HEK293 (cell line): ENCODE results near the gene SLA2.
A peak's percentile ranks its signal among the peaks of the same experiment; 100 is the strongest.

ENCODE experiments used
- KLF10 ChIP-seq: fragments of 450-650 bp; IDR thresholded peaks from 2 replicates; pipeline ENCODE4 v1.5.1; 2018; ENCODE audit warnings: missing biosample characterization, mild to moderate bottlenecking, missing genetic modification characterization
- KLF8 ChIP-seq: fragments of 450-650 bp; formaldehyde crosslinking; IDR thresholded peaks from 2 replicates; pipeline ENCODE4 v1.5.1; 2016; ENCODE audit warnings: missing biosample characterization, missing genetic modification characterization
- PBX3 ChIP-seq: sonication (generic); formaldehyde crosslinking; IDR thresholded peaks from 2 replicates; pipeline ENCODE4 v1.8.1; 2022; ENCODE audit warnings: mild to moderate bottlenecking, moderate library complexity, missing genetic modification reagents
- PRDM10 ChIP-seq: fragments of 450-650 bp; formaldehyde crosslinking; IDR thresholded peaks from 2 replicates; pipeline ENCODE4 v1.5.1; 2016; ENCODE audit warnings: missing biosample characterization, missing genetic modification characterization
- RBAK ChIP-seq: fragments of 450-650 bp; formaldehyde crosslinking; IDR thresholded peaks from 2 replicates; pipeline ENCODE4 v1.5.1; 2016; ENCODE audit warnings: missing biosample characterization, missing genetic modification characterization
- SP3 ChIP-seq: fragments of 450-650 bp; formaldehyde crosslinking; IDR thresholded peaks from 2 replicates; pipeline ENCODE4 v1.5.1; 2016; ENCODE audit warnings: missing biosample characterization, missing genetic modification characterization
- ZBTB11 ChIP-seq: fragments of 450-650 bp; formaldehyde crosslinking; conservative IDR thresholded peaks from 2 replicates; pipeline ENCODE4 v1.5.1; 2016; ENCODE audit warnings: low read depth, missing biosample characterization, missing genetic modification characterization
- ZFP69B ChIP-seq: fragments of 450-650 bp; formaldehyde crosslinking; IDR thresholded peaks from 2 replicates; pipeline ENCODE4 v1.5.1; 2016; ENCODE audit warnings: missing biosample characterization, missing genetic modification characterization
- ZNF132 ChIP-seq: fragments of 450-650 bp; formaldehyde crosslinking; IDR thresholded peaks from 2 replicates; pipeline ENCODE4 v1.5.1; 2017; ENCODE audit warnings: missing biosample characterization, missing genetic modification characterization, borderline replicate concordance
- ZNF174 ChIP-seq: fragments of 450-650 bp; formaldehyde crosslinking; IDR thresholded peaks from 2 replicates; pipeline ENCODE4 v1.5.0; 2017; ENCODE audit warnings: missing biosample characterization, mild to moderate bottlenecking, missing genetic modification characterization
- ZNF211 ChIP-seq: fragments of 450-650 bp; formaldehyde crosslinking; IDR thresholded peaks from 2 replicates; pipeline ENCODE4 v1.5.1; 2016; ENCODE audit warnings: low read depth, missing biosample characterization, missing genetic modification characterization
- ZNF223 ChIP-seq: fragments of 450-650 bp; formaldehyde crosslinking; IDR thresholded peaks from 2 replicates; pipeline ENCODE4 v1.5.1; 2016; ENCODE audit warnings: missing biosample characterization, missing genetic modification characterization
- ZNF324 ChIP-seq: fragments of 450-650 bp; formaldehyde crosslinking; IDR thresholded peaks from 2 replicates; pipeline ENCODE4 v1.5.1; 2016; ENCODE audit warnings: missing biosample characterization, missing genetic modification characterization
- ZNF394 ChIP-seq: fragments of 450-650 bp; formaldehyde crosslinking; IDR thresholded peaks from 2 replicates; pipeline ENCODE4 v1.5.1; 2016; ENCODE audit warnings: missing biosample characterization, missing genetic modification characterization, mild to moderate bottlenecking, moderate library complexity, borderline replicate concordance
- ZNF398 ChIP-seq: fragments of 450-650 bp; formaldehyde crosslinking; IDR thresholded peaks from 2 replicates; pipeline ENCODE4 v1.5.1; 2017; ENCODE audit warnings: missing biosample characterization, missing genetic modification characterization
- ZNF561 ChIP-seq: fragments of 450-650 bp; IDR thresholded peaks from 2 replicates; pipeline ENCODE4 v1.5.1; 2018; ENCODE audit warnings: missing biosample characterization, missing genetic modification characterization, borderline replicate concordance
- ZNF600 ChIP-seq: fragments of 450-650 bp; formaldehyde crosslinking; IDR thresholded peaks from 2 replicates; pipeline ENCODE4 v1.5.1; 2016; ENCODE audit warnings: missing biosample characterization, missing genetic modification characterization
- ZNF626 ChIP-seq: fragments of 450-650 bp; sonication (Bioruptor Pico); formaldehyde crosslinking; IDR thresholded peaks from 2 replicates; pipeline ENCODE4 v1.5.1; 2018; ENCODE audit warnings: missing biosample characterization, missing genetic modification characterization, inconsistent platforms
- ZNF692 ChIP-seq: fragments of 450-650 bp; formaldehyde crosslinking; IDR thresholded peaks from 2 replicates; pipeline ENCODE4 v1.5.1; 2016; ENCODE audit warnings: missing biosample characterization, missing genetic modification characterization
- ZNF830 ChIP-seq: fragments of 450-650 bp; IDR thresholded peaks from 2 replicates; pipeline ENCODE4 v1.5.0; 2018; ENCODE audit warnings: missing biosample characterization, missing genetic modification characterization, low read depth, mild to moderate bottlenecking, moderate library complexity
- ZSCAN23 ChIP-seq: fragments of 450-650 bp; formaldehyde crosslinking; IDR thresholded peaks from 2 replicates; pipeline ENCODE4 v1.5.1; 2016; ENCODE audit warnings: missing biosample characterization, missing genetic modification characterization
- ZSCAN30 ChIP-seq: fragments of 450-650 bp; IDR thresholded peaks from 2 replicates; pipeline ENCODE4 v1.5.1; 2018; ENCODE audit warnings: missing biosample characterization, mild to moderate bottlenecking, missing genetic modification characterization, moderate library complexity
- ZSCAN5A ChIP-seq: fragments of 450-650 bp; formaldehyde crosslinking; IDR thresholded peaks from 2 replicates; pipeline ENCODE4 v1.5.1; 2016; ENCODE audit warnings: missing biosample characterization, missing genetic modification characterization

The SLA2 gene

GRCh38 chr20:36605399-36606157 lies 40.4 kb downstream of the SLA2 start, which contains the start of gene RAB5IF (continued):
- TF ChIP-seq ZNF626 (tag by site-specific recombination) (no peak), SP3 (peak; percentile 85), ZNF211 (tag by site-specific recombination) (no peak), ZNF394 (peak; percentile 67; the same call in 1 of the 2 replicates), PBX3 (CRISPR knock-in tag) (peak; percentile 74; the same call in 1 of the 2 replicates), ZFP69B (tag by site-specific recombination) (0 out of 2 replicates have a peak, but pooled peaks have one; percentile 64), ZNF398 (tag by site-specific recombination) (no peak), KLF8 (tag by site-specific recombination) (peak; percentile 64; the same call in 1 of the 2 replicates), RBAK (tag by site-specific recombination) (no peak), PRDM10 (tag by site-specific recombination) (peak; percentile 63), ZNF692 (peak; percentile 81), ZBTB11 (peak; percentile 90), ZNF600 (tag by site-specific recombination) (no peak; the same call in 1 of the 2 replicates), ZNF132 (tag by site-specific recombination) (no peak), ZNF561 (tag by site-specific recombination) (peak; percentile 75; the same call in 1 of the 2 replicates), ZSCAN5A (tag by site-specific recombination) (peak; percentile 86; the same call in 1 of the 2 replicates), ZSCAN23 (0 out of 2 replicates have a peak, but pooled peaks have one; percentile 33), ZNF324 (tag by site-specific recombination) (peak; percentile 93), ZSCAN30 (tag by site-specific recombination) (peak; percentile 62), KLF10 (tag by site-specific recombination) (peak; percentile 31; the same call in 1 of the 2 replicates), ZNF174 (tag by site-specific recombination) (no peak), ZNF830 (tag by site-specific recombination) (no peak), ZNF223 (tag by site-specific recombination) (no peak)
